Measurements from ENCODE around the gene CLDN9. TPM values are rescaled to one million over a fixed set of nuclear protein-coding genes. Genes with fewer than 3 reads are reported as not detected.

The CLDN9 gene
- total and polyA plus RNA-seq, 9 of the 15 experiments (the other 6 are each of a cell fraction or from before 2014, with no cell fraction given) = 0.12 to 0.44 (median 0.22) TPM; not detected in 4

DNA sequence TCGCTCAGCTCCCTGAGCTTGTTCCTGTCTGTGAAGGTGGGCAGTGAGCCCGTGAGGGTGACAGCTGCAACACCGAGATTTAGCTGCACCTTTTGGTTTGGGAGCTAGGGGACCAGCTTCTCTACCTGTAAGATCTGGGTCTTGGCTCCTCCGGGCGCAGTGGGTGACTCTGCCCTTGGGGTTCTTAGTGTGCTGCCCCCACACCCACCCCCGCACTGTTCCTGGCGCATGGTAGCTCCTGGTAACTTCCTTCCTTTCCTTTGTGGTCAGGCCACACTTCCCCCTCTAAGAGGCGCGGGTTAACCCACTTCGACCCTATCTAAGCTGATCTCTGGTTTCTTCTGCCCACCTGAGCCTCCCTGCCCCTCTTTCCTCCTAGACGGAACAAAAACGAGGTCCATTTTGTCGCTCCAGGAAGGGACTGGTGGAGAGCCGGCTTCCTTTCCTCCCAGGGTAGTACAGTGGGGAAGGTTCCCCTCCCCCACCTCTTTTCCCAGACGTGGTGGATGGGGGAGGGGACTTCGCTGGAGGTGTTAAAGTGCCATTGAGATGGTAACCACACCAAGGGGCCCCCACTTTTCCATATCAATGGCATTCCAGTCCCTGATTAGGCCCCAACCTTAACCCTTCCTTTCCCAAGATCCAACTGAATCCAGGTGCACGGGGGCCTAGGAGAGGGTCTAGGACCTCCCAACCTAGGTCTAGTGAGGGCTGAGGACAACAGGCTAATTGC, 4.6 kb upstream of the CLDN9 start (continued):
- no peak for TF ChIP-seq GTF3C2 (IDR thresholded peaks at IDR 0.05; ENCODE audit: borderline replicate concordance, extremely low read depth, insufficient read length)
- no peak for TF ChIP-seq ZNF436 (CRISPR knock-in tag; IDR thresholded peaks at IDR 0.05)
- no peak for TF ChIP-seq AFF4 (CRISPR knock-in tag; IDR thresholded peaks at IDR 0.05)
- 0 out of 2 replicates have a peak, but pooled peaks have one; percentile 5 for TF ChIP-seq TAL1 (IDR thresholded peaks at IDR 0.05)
- no peak for TF ChIP-seq SRSF9 (IDR thresholded peaks at IDR 0.05; ENCODE audit: borderline replicate concordance, low read depth, low read length)
- TF ChIP-seq, protein P1, sequence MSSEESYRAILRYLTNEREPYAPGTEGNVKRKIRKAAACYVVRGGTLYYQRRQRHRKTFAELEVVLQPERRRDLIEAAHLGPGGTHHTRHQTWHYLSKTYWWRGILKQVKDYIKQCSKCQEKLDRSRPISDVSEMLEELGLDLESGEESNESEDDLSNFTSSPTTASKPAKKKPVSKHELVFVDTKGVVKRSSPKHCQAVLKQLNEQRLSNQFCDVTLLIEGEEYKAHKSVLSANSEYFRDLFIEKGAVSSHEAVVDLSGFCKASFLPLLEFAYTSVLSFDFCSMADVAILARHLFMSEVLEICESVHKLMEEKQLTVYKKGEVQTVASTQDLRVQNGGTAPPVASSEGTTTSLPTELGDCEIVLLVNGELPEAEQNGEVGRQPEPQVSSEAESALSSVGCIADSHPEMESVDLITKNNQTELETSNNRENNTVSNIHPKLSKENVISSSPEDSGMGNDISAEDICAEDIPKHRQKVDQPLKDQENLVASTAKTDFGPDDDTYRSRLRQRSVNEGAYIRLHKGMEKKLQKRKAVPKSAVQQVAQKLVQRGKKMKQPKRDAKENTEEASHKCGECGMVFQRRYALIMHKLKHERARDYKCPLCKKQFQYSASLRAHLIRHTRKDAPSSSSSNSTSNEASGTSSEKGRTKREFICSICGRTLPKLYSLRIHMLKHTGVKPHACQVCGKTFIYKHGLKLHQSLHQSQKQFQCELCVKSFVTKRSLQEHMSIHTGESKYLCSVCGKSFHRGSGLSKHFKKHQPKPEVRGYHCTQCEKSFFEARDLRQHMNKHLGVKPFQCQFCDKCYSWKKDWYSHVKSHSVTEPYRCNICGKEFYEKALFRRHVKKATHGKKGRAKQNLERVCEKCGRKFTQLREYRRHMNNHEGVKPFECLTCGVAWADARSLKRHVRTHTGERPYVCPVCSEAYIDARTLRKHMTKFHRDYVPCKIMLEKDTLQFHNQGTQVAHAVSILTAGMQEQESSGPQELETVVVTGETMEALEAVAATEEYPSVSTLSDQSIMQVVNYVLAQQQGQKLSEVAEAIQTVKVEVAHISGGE (CRISPR knock-in tag; IDR thresholded peaks at IDR 0.05) = peak in 1 of 3 experiments; percentile 92; a peak in 2 of 6 replicates
- peak; percentile 48 for TF ChIP-seq NCOR1 (IDR thresholded peaks at IDR 0.05)
- TF ChIP-seq ZNF140 (CRISPR knock-in tag; IDR thresholded peaks at IDR 0.05) = no peak
- peak; percentile 35; the same call in 1 of the 2 replicates for TF ChIP-seq RBFOX2 (IDR thresholded peaks at IDR 0.05; ENCODE audit: low read depth, low read length)
- peak; percentile 28 for TF ChIP-seq TBP (optimal IDR thresholded peaks at IDR 0.05; ENCODE audit: low read depth, low read length)
- TF ChIP-seq, protein P2, sequence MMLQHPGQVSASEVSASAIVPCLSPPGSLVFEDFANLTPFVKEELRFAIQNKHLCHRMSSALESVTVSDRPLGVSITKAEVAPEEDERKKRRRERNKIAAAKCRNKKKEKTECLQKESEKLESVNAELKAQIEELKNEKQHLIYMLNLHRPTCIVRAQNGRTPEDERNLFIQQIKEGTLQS (IDR thresholded peaks at IDR 0.05) = peak; percentile 31; the same call in 1 of the 2 replicates
- TF ChIP-seq, protein P2 (CRISPR knock-in tag; conservative IDR thresholded peaks at IDR 0.05) = no peak
- TF ChIP-seq HDAC6 (IDR thresholded peaks at IDR 0.05; ENCODE audit: low read depth, low read length) = no peak
